ENCODE data around the gene SHISA6. TPM values are rescaled to one million over a fixed set of nuclear protein-coding genes. Genes with fewer than 3 reads are reported as not detected.

The SHISA6 gene
- polyA plus RNA-seq, 1 experiment: not detected

GRCh38 chr17:11535231-11535630 is 294.2 kb downstream of the SHISA6 start:
- no peak for DNase-seq (ENCODE audit: low read depth)
- no peak for TF ChIP-seq CTCF (IDR thresholded peaks at IDR 0.05; ENCODE audit: insufficient read depth, low read depth, low read length)
- H3K36me3 ChIP-seq (ENCODE audit: control insufficient read depth, insufficient read depth, low read length): no peaks in the 10 kb centered on the region
- no peaks in the 10 kb centered on the region for H3K27me3 ChIP-seq (ENCODE audit: control insufficient read depth, insufficient read depth, low read length)
- H3K4me3 ChIP-seq (ENCODE audit: low read depth, low read length): no peak overlapping the region
- ChIA-PET POLR2A (no interaction called here), CTCF (no interaction called here)

GRCh38 chr17:11538366-11538765 is 297.4 kb downstream of the SHISA6 start:
- Histone ChIP-seq H3K36me3 (ENCODE audit: control insufficient read depth, insufficient read depth, low read length) (no peaks in the 10 kb centered on the region), H3K4me3 (ENCODE audit: low read depth, low read length) (no peak overlapping the region), H3K27me3 (ENCODE audit: control insufficient read depth, insufficient read depth, low read length) (no peaks in the 10 kb centered on the region)
- POLR2A ChIA-PET: no interaction called here
- DNase-seq (ENCODE audit: low read depth): no peak
- TF ChIP-seq CTCF (IDR thresholded peaks at IDR 0.05; ENCODE audit: insufficient read depth, low read depth, low read length): no peak
- CTCF ChIA-PET: no interaction called here

GRCh38 chr17:11539637-11540036 is 298.6 kb downstream of the SHISA6 start:
- ChIA-PET CTCF (no interaction called here), POLR2A (no interaction called here)
- H3K27me3 ChIP-seq (ENCODE audit: control insufficient read depth, insufficient read depth, low read length): no peaks in the 10 kb centered on the region
- TF ChIP-seq CTCF (IDR thresholded peaks at IDR 0.05; ENCODE audit: insufficient read depth, low read depth, low read length): no peak
- DNase-seq (ENCODE audit: low read depth): no peak
- H3K4me3 ChIP-seq (ENCODE audit: low read depth, low read length): no peak overlapping the region
- no peaks in the 10 kb centered on the region for H3K36me3 ChIP-seq (ENCODE audit: control insufficient read depth, insufficient read depth, low read length)

- no peak for DNase-seq (ENCODE audit: low read depth)
- no peak for TF ChIP-seq CTCF (IDR thresholded peaks at IDR 0.05; ENCODE audit: insufficient read depth, low read depth, low read length)
- ChIA-PET CTCF (no interaction called here), POLR2A (no interaction called here)
- H3K36me3 ChIP-seq (ENCODE audit: control insufficient read depth, insufficient read depth, low read length): no peaks in the 10 kb centered on the region
- H3K4me3 ChIP-seq (ENCODE audit: low read depth, low read length): no peak overlapping the region
- H3K27me3 ChIP-seq (ENCODE audit: control insufficient read depth, insufficient read depth, low read length): no peaks in the 10 kb centered on the region
Measured at GRCh38 chr17:11545002-11545401, 304.0 kb downstream of the SHISA6 start.

GRCh38 chr17:11545696-11546095 is 304.7 kb downstream of the SHISA6 start:
- H3K36me3 ChIP-seq (ENCODE audit: control insufficient read depth, insufficient read depth, low read length): no peaks in the 10 kb centered on the region
- CTCF ChIA-PET: no interaction called here
- no peak for TF ChIP-seq CTCF (IDR thresholded peaks at IDR 0.05; ENCODE audit: insufficient read depth, low read depth, low read length)
- no peak overlapping the region for H3K4me3 ChIP-seq (ENCODE audit: low read depth, low read length)
- no peaks in the 10 kb centered on the region for H3K27me3 ChIP-seq (ENCODE audit: control insufficient read depth, insufficient read depth, low read length)
- no peak for DNase-seq (ENCODE audit: low read depth)
- POLR2A ChIA-PET: no interaction called here
